ENCODE data around the gene COL6A6.

Gene COL6A6

GRCh38 chr3:130516645-130517512 lies at the start of gene COL6A6:
Gene COL6A6, plus strand, starts transcription at chr3:130517177. Its CDS starts 43,188 bp downstream, at chr3:130560365.
- no peak for DNase-seq

GRCh38 chr3:130468311-130468710 lies 48.7 kb upstream of the COL6A6 start:
- no peak for DNase-seq

GRCh38 chr3:130470126-130470525 lies 46.9 kb upstream of the COL6A6 start:
- no peak for DNase-seq

GRCh38 chr3:130473416-130473815 lies 43.6 kb upstream of the COL6A6 start:
- DNase-seq: no peak

GRCh38 chr3:130480736-130481135 lies 36.2 kb upstream of the COL6A6 start:
- DNase-seq: peak; percentile 63

GRCh38 chr3:130488288-130488687 lies 28.7 kb upstream of the COL6A6 start:
- DNase-seq: no peak

- DNase-seq: no peak
These were observed 28.1 kb upstream of the COL6A6 start for GRCh38 chr3:130488769-130489450.

GRCh38 chr3:130490241-130490640 lies 26.7 kb upstream of the COL6A6 start:
- DNase-seq: no peak

- no peak for DNase-seq
These were observed 25.5 kb upstream of the COL6A6 start for GRCh38 chr3:130491431-130491830.

- no peak for DNase-seq
These were observed 12.3 kb upstream of the COL6A6 start for GRCh38 chr3:130504701-130505100.

- DNase-seq: no peak
These were observed 10.9 kb upstream of the COL6A6 start for GRCh38 chr3:130506031-130506430.

GRCh38 chr3:130507746-130508145 lies 9.2 kb upstream of the COL6A6 start:
- DNase-seq: no peak

- no peak for DNase-seq
These were observed 8.0 kb upstream of the COL6A6 start for GRCh38 chr3:130509008-130509407.

- DNase-seq: no peak
These were observed 2.3 kb upstream of the COL6A6 start for GRCh38 chr3:130514681-130515080.

GRCh38 chr3:130515755-130516154 lies 1.2 kb upstream of the COL6A6 start:
- no peak for DNase-seq

GRCh38 chr3:130517602-130518001 lies 625 bp downstream of the COL6A6 start:
- DNase-seq: no peak

GRCh38 chr3:130519754-130520153 lies 2.8 kb downstream of the COL6A6 start:
- no peak for DNase-seq

- DNase-seq: no peak
These were observed 5.4 kb downstream of the COL6A6 start for GRCh38 chr3:130522399-130522798.

- DNase-seq: no peak
These were observed 10.4 kb downstream of the COL6A6 start for GRCh38 chr3:130527426-130527825.

- DNase-seq: no peak
These were observed 11.1 kb downstream of the COL6A6 start for GRCh38 chr3:130528120-130528519.

- DNase-seq: no peak
These were observed 12.7 kb downstream of the COL6A6 start for GRCh38 chr3:130529486-130530215.

GRCh38 chr3:130533247-130533646 lies 16.3 kb downstream of the COL6A6 start:
- DNase-seq: no peak

- no peak for DNase-seq
These were observed 20.8 kb downstream of the COL6A6 start for GRCh38 chr3:130537673-130538304.
